Small intestine (tissue), 16 donors: ENCODE results near the gene TOLLIP. TPM values are rescaled to one million over a fixed set of nuclear protein-coding genes. Genes with fewer than 3 reads are reported as not detected.
"Not testable (repeated sequence)": the region's sequence is repeated elsewhere in the genome, so short reads cannot be mapped to it uniquely, and the experiment has no call there.

Source experiments
- DNase-seq, 2 donors: peaks; one replicate each; pipeline versions ENCODE4 v3.0.0 to v3.0.0-alpha.2; 2013
- FAIRE-seq: peaks from 2 replicates; lab custom pipeline; 2012; peaks lifted over from hg19 to GRCh38; lab: Jason Lieb, UNC
- H3K27ac ChIP-seq, 3 donors: one replicate each; pipeline ENCODE4 v1.5.1; 2013; ENCODE audit warnings: low read length in 2 of 3, mild to moderate bottlenecking in 2 of 3, control low read depth in 1 of 3, inconsistent platforms in 1 of 3, low read depth in 1 of 3, moderate library complexity in 1 of 3
- H3K27me3 ChIP-seq, 3 donors: one replicate each; pipeline ENCODE4 v1.6.1; 2013; ENCODE audit warnings: low read length in 3 of 3, inconsistent platforms in 1 of 3; ENCODE audit not compliant: control insufficient read depth in 3 of 3, insufficient read depth in 3 of 3
- H3K36me3 ChIP-seq, 3 donors: one replicate each; pipeline ENCODE4 v1.6.1; 2013; ENCODE audit warnings: low read length in 3 of 3, inconsistent platforms in 1 of 3, low read depth in 1 of 3, mild to moderate bottlenecking in 1 of 3, moderate library complexity in 1 of 3; ENCODE audit not compliant: control insufficient read depth in 3 of 3, insufficient read depth in 2 of 3
- H3K4me1 ChIP-seq, 3 donors: one replicate each; pipeline ENCODE4 v1.6.1; 2013; ENCODE audit warnings: low read length in 2 of 3, inconsistent platforms in 1 of 3, low read depth in 1 of 3, mild to moderate bottlenecking in 1 of 3, moderate library complexity in 1 of 3; ENCODE audit not compliant: control insufficient read depth in 3 of 3, insufficient read depth in 2 of 3
- H3K4me3 ChIP-seq, 3 donors: one replicate each; pipeline ENCODE4 v1.5.1; 2013; ENCODE audit warnings: low read length in 3 of 3, control low read depth in 1 of 3, inconsistent platforms in 1 of 3, low read depth in 1 of 3, mild to moderate bottlenecking in 1 of 3, moderate library complexity in 1 of 3
- H3K9me3 ChIP-seq, 2 donors: one replicate each; pipeline ENCODE4 v1.6.1; 2013; ENCODE audit warnings: low read depth in 1 of 2, low read length in 1 of 2; ENCODE audit not compliant: control insufficient read depth in 2 of 2, insufficient read depth in 1 of 2
- WGBS, 3 donors: extraction: QIAGEN DNeasy Blood & Tissue Kit; methylation state at CpG; one replicate each; pipeline ENCODE4 v1.1.7; 2013; 5-methylcytosine and 5-hydroxymethylcytosine counted together
- long read RNA-seq, 10 donors: transcript quantifications; one replicate each; lab custom pipeline, GENCODE V29; 2026
- polyA plus RNA-seq, 4 donors: library from polyadenylated mRNA; stranded (reverse) in 3 of 4; unstranded in 1 of 4; fragments of 200-250 nt in 3 of 4; fragments of 120-200 nt in 1 of 4; gene quantifications; one replicate each; pipeline versions ENCODE4 v1.2.1 to v1.2.3, GENCODE V29; 2013
- donor health status: healthy with polysubstance abuse.
- donor health status: control.
- donor health status: control.
- donor health status: Bipolar disorder and iron deficiency.
- donor health status: healthy.

TOLLIP gene
- polyA plus RNA-seq, result 10 to 100 TPM; 33.1 to 57.0 (median 41.0) TPM
- long read RNA-seq, donor 1, transcript TOLLIP-202 (6 exons, 3,617 nt), result major isoform, 50 of 54 reads
- long read RNA-seq, donor 1, partial matches to known transcripts, result 0 of 54 reads
- long read RNA-seq, donor 1, other reads (novel, unspliced or antisense), result 0 of 54 reads
- long read RNA-seq, donor 2, transcript TOLLIP-202 (6 exons, 3,617 nt), result major isoform, 8 of 8 reads
- long read RNA-seq, donor 2, partial matches to known transcripts, result 0 of 8 reads
- long read RNA-seq, donor 2, other reads (novel, unspliced or antisense), result 0 of 8 reads
- long read RNA-seq, donor 3, transcript TOLLIP-202 (6 exons, 3,617 nt), result major isoform, 22 of 23 reads
- long read RNA-seq, donor 3, partial matches to known transcripts, result 0 of 23 reads
- long read RNA-seq, donor 3, other reads (novel, unspliced or antisense), result 0 of 23 reads
- long read RNA-seq, donor 4, result 0 reads
- long read RNA-seq, donor 5, partial matches to known transcripts, result 0 of 2 reads
- long read RNA-seq, donor 5, other reads (novel, unspliced or antisense), result 0 of 2 reads
- long read RNA-seq, donor 6, transcript TOLLIP-202 (6 exons, 3,617 nt), result major isoform, 15 of 15 reads
- long read RNA-seq, donor 6, partial matches to known transcripts, result 0 of 15 reads
- long read RNA-seq, donor 6, other reads (novel, unspliced or antisense), result 0 of 15 reads
- long read RNA-seq, donor 7, result 0 reads
- long read RNA-seq, donor 8, partial matches to known transcripts, result 0 of 3 reads
- long read RNA-seq, donor 8, other reads (novel, unspliced or antisense), result 0 of 3 reads
- long read RNA-seq, donor 9, transcript TOLLIP-202 (6 exons, 3,617 nt), result major isoform, 7 of 7 reads
- long read RNA-seq, donor 9, partial matches to known transcripts, result 0 of 7 reads
- long read RNA-seq, donor 9, other reads (novel, unspliced or antisense), result 0 of 7 reads
- long read RNA-seq, donor 10, transcript TOLLIP-202 (6 exons, 3,617 nt), result major isoform, 15 of 17 reads
- long read RNA-seq, donor 10, partial matches to known transcripts, result 0 of 17 reads
- long read RNA-seq, donor 10, other reads (novel, unspliced or antisense), result 0 of 17 reads

DNA sequence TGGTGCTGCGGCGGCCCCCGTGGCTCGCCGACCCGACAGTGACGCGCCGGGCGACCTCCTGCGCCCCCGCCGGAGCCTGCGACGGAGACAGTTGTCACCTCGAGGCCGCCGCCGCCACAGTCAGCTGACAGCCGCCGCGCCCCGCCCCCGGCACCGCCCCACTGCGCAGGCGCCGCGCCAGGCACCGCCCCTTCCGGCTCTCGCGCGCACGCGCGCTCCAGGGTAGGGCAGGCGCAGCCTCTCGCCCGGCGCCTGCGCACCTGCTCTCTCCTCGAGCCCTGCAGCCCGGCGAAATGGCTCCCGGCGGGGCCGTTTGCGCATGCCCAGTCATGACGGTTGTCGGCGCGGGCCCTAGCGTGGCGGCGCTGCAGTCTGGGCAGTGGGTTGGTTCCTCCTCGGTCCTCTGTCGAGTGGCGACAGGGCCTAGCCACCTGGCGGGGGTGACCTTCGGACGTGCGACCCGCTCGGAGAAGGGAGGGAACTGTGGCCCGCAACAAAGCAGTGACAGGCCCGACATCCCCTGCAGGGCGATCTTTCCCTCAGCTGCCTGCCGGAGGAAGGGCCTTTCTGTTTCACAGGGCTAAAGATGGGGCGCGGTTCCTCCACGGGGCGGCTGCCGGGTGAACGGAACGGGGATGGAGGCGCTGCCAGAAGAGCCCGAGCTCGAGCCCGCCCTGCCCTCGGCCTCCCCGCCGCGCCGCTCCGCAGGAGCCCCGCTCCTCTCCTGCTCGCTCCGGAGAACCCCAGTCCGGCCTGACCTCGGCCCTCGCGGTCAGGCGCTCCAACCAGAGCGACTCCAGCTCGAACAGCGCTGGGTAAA lies at the start of gene TOLLIP:
TOLLIP (minus strand) TSS at position 135 of the 820 bp plus-strand sequence; CDS start at position 1, 134 bp downstream.
- peak within 1 kb of the TSS; percentile 82 to 84 (median 83) for H3K4me3 ChIP-seq
- DNase-seq (peak; percentile 95 to 97), FAIRE-seq (no peak)
- peaks cover 8 to 46% (median 42%) of the 10 kb centered on the region in 3 donors for H3K4me1 ChIP-seq
- H3K36me3 ChIP-seq, result peaks cover 0 to 34% (median 0%) of the 10 kb centered on the region in 3 donors
- H3K27me3 ChIP-seq, result no peaks in the 10 kb centered on the region
- 0 to 2% (median 2%) methylated on average over 63 to 97 of the region's 97 CpGs for WGBS, 3 donors
- H3K9me3 ChIP-seq, result peaks cover 0 to 17% of the 10 kb centered on the region in 2 donors
- H3K27ac ChIP-seq, result peak within 1 kb of the TSS; percentile 85 to 99 (median 89)

DNA sequence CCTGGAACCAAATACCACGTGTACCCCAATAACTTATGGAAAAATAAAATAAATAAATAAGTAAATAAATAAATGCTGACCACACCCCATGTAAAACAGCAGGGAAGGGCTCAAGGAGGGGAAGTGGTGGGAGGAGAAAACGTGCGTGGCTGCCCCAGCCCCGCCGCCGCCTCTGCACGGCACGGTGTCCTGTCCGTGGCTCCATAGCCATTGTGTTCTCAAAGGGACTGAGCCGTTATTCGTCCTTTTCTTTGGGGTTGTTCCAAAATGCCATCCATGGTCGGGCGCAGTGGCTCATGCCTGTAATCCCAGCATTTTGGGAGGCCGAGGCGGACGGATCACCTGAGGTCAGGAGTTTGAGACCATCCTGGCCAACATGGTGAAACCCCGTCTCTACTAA lies 49.5 kb upstream of the TOLLIP start:
- H3K4me3 ChIP-seq, H3K36me3 ChIP-seq, H3K4me1 ChIP-seq, FAIRE-seq, H3K27ac ChIP-seq, DNase-seq: not testable (repeated sequence)
- WGBS, 3 donors, result 87 to 91% (median 88%) methylated on average over 16 to 17 of the region's 17 CpGs
- peaks cover 0 to 16% of the 10 kb centered on the region in 2 donors for H3K9me3 ChIP-seq
- H3K27me3 ChIP-seq, result peaks cover 0 to 35% (median 3%) of the 10 kb centered on the region in 3 donors

DNA sequence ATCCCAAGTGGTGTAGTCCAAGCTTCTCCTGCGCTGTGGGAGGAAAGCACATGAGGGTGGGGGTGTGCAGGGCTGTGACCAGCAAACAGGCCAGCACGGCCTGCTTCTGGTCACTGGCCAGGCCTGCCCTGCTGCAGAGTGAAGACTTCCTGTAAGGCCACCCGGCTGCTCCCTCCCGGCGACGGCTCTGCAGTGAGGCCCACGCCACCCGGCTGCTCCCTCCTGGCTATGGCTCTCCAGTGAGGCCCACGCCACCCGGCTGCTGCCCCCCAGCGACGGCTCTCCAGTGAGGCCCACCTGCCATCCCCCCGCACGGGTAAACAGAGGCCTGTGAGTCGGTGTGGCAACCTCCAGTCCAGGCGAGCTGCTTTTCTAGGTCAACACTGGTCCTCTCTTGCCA lies 48.9 kb upstream of the TOLLIP start:
- H3K4me3 ChIP-seq, result no peak overlapping the region
- no peaks in the 10 kb centered on the region for H3K36me3 ChIP-seq
- FAIRE-seq, result no peak
- DNase-seq, result no peak
- peaks cover 0 to 37% (median 3%) of the 10 kb centered on the region in 3 donors for H3K27me3 ChIP-seq
- no peak overlapping the region for H3K27ac ChIP-seq
- WGBS, 3 donors, result 31 to 47% (median 39%) methylated on average over 16 of the region's 16 CpGs
- H3K4me1 ChIP-seq, result peaks cover 0 to 3% (median 0%) of the 10 kb centered on the region in 3 donors
- H3K9me3 ChIP-seq, result peaks cover 0 to 11% of the 10 kb centered on the region in 2 donors

DNA sequence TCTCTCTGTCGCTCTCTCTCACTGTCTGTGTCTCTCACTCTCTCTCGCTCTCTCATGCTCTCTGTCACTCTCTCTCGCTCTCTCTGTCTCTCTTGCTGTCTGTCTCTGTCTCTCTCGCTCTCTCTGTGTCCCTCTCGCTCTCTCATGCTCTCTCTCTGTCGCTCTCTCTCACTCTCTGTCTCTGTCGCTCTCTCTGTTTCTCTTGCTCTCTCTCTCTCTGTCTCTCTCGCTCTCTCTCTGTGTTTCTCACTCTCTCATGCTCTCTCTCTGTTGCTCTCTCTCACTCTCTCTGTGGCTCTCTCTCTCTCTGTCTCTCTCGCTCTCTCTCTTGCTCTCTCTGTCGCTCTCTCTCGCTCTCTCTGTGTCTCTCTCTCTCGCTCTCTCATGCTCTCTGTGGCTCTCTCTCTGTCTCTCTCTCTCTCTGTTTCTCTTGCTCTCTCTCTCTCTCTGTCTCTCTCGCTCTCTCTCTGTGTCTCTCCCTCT lies 47.1 kb upstream of the TOLLIP start:
- Histone ChIP-seq H3K27ac (no peak overlapping the region), H3K27me3 (peaks cover 0 to 39% (median 0%) of the 10 kb centered on the region in 3 donors), H3K9me3 (peaks cover 0 to 2% of the 10 kb centered on the region in 2 donors), H3K4me3 (no peak overlapping the region), H3K4me1 (peaks cover 0 to 3% (median 0%) of the 10 kb centered on the region in 3 donors), H3K36me3 (no peaks in the 10 kb centered on the region)
- 65 to 83% (median 74%) methylated on average over 13 of the region's 13 CpGs for WGBS, 3 donors
- DNase-seq (no peak), FAIRE-seq (no peak)

DNA sequence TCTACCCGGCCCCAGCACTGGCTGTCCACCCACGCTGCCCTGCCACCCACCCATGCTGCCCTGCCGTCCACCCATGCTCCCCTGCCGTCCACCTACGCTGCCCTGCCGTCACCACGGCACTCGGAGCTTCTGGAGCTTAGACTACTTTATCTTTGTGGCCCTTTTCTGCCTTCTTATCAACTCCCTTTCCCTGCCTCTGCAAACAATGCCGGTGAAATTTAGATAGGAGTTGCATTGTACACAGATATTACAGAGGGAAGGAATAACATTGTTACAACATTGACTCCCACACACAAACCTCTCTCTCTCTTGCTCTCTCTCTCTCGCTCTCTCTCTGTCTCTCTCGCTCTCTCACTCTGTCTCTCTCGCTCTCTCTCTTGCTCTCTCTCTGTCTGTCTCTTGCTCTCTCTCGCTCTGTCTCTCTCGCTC lies 46.6 kb upstream of the TOLLIP start:
- H3K4me1 ChIP-seq, result peaks cover 0 to 3% (median 0%) of the 10 kb centered on the region in 3 donors
- peaks cover 0 to 39% (median 0%) of the 10 kb centered on the region in 3 donors for H3K27me3 ChIP-seq
- peaks cover 0 to 2% of the 10 kb centered on the region in 2 donors for H3K9me3 ChIP-seq
- FAIRE-seq (no peak), DNase-seq (peak; percentile 29 to 40)
- no peaks in the 10 kb centered on the region for H3K36me3 ChIP-seq
- H3K27ac ChIP-seq, result no peak overlapping the region
- H3K4me3 ChIP-seq, result no peak overlapping the region
- WGBS, 3 donors, result 14 to 47% (median 26%) methylated on average over 14 of the region's 14 CpGs

DNA sequence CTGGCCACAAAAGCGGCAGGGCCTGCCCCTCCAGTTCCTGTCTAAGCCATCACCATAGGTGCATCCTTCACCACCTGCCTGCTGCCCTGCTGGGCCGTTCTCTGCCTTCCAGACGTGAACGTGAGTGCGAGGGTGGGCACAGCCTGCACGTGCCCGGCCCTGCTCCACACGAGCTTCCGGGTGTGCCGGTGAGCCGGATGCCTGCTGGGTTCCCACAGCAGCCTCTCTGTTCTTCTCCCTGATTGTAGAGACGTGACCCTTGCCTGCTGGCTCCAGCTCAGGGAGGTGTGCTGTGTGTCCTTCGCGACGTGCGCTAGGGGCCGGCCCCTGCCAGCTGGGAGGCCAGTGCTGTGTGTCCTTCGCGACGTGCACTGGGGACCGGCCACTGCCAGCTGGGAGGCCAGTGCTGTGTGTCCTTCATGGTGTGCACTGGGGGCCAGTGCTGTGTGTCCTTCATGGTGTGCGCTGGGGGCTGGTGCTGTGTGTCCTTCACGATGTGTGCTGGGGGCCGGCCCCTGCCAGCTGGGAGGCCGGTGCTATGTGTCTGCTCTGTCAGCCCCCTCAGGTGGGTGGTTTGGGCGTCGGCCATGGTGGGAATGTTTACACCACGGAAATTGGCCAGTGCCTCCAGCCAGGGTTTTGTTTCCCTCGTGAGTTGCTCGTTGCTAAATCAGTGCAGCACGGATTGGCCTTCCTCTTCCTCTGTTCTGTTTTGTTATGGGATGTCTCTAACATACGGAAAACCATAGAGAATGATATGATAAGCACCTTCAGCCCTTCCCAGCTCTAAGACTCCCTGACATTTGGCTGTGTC lies 44.9 kb upstream of the TOLLIP start:
- DNase-seq, result no peak
- H3K9me3 ChIP-seq, result peaks cover 0 to 2% of the 10 kb centered on the region in 2 donors
- peaks cover 0 to 50% (median 0%) of the 10 kb centered on the region in 3 donors for H3K27me3 ChIP-seq
- WGBS, 3 donors, result 66 to 78% (median 73%) methylated on average over 32 of the region's 32 CpGs
- no peak overlapping the region for H3K27ac ChIP-seq
- H3K4me1 ChIP-seq, result peaks cover 0 to 3% (median 0%) of the 10 kb centered on the region in 3 donors
- H3K36me3 ChIP-seq, result no peaks in the 10 kb centered on the region
- H3K4me3 ChIP-seq, result no peak overlapping the region
- FAIRE-seq, result no peak
